Activated CD4-positive, alpha-beta memory T cell treated with anti-CD3 and anti-CD28 coated beads for 36 hours (primary cell): Measurements from ENCODE around the gene AAGAB. TPM values are rescaled to one million over a fixed set of nuclear protein-coding genes. Genes with fewer than 3 reads are reported as not detected.
"Not testable (repeated sequence)": the region's sequence is repeated elsewhere in the genome, so short reads cannot be mapped to it uniquely, and the experiment has no call there.

Source experiments
- CTCF ChIA-PET: fragments of 350-600 bp; sonication (Branson Sonifier 250); formaldehyde crosslinking; loops from one replicate; lab custom pipeline; 2021; ENCODE audit warnings: antibody characterized with exemption, inconsistent platforms; lab: Charles Lee
- POLR2A ChIA-PET: fragments of 350-600 bp; sonication (Branson Sonifier 250); formaldehyde crosslinking; loops from one replicate; lab custom pipeline; 2021; ENCODE audit warnings: antibody characterized with exemption; lab: Charles Lee
- DNase-seq: peaks from one replicate; pipeline ENCODE4 v3.0.0-alpha.2; 2020
- H3K27ac Mint-ChIP-seq: one replicate; pipeline ENCODE4 v1.8.0; 2021; ENCODE audit warnings: mixed read lengths
- H3K27me3 Mint-ChIP-seq: one replicate; pipeline ENCODE4 v1.8.0; 2021; ENCODE audit warnings: mixed read lengths
- H3K36me3 Mint-ChIP-seq: one replicate; pipeline ENCODE4 v1.8.0; 2021; ENCODE audit warnings: mixed read lengths
- H3K4me1 Mint-ChIP-seq: one replicate; pipeline ENCODE4 v1.8.0; 2021; ENCODE audit warnings: low read depth, mixed read lengths
- H3K4me3 Mint-ChIP-seq: one replicate; pipeline ENCODE4 v1.8.0; 2021; ENCODE audit warnings: mild to moderate bottlenecking, mixed read lengths
- H3K9me3 Mint-ChIP-seq: one replicate; pipeline ENCODE4 v1.8.0; 2021; ENCODE audit warnings: mixed read lengths
- intact Hi-C: fragments of 100-400 bp; cut with micrococcal nuclease; formaldehyde crosslinking; loops from one replicate; pipeline ENCODE4 v1.15.1; 2023
- total RNA-seq, 2 experiments: library from RNA; stranded (reverse); gene quantifications; one replicate each; pipeline ENCODE4 v1.2.3, GENCODE V29; 2021

The AAGAB gene
- total RNA-seq, 2 experiments from 2014 or later = 52.3 to 57.0 TPM

DNA sequence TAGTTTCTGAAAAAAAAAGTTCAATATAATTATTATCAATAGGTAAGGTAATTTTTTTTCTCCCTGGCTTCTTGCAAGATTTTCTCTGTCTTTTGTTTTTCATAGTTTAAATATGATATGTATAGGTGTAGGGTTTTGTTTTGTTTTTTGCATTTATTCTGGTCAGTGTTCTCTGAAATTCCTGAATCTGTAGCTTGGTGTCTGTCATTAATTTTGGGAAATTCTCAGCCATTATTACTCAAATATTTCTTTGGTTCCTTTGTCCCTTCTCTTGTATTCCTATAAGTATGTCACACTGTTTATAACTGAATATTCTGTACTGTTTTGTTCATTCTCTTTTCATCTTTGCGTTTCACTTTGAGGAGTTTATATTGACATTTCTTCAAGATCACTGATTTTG lies 22.2 kb upstream of the AAGAB start:
- CTCF ChIA-PET = no interaction called here
- Mint-ChIP-seq H3K4me3 (no peak overlapping the region), H3K36me3 (peaks cover 6% of the 10 kb centered on the region), H3K9me3 (peaks cover 14% of the 10 kb centered on the region), H3K4me1 (no peaks in the 10 kb centered on the region), H3K27ac (no peak overlapping the region), H3K27me3 (no peaks in the 10 kb centered on the region)
- DNase-seq = no peak
- intact Hi-C loops = no loop called here
- POLR2A ChIA-PET = no interaction called here

DNA sequence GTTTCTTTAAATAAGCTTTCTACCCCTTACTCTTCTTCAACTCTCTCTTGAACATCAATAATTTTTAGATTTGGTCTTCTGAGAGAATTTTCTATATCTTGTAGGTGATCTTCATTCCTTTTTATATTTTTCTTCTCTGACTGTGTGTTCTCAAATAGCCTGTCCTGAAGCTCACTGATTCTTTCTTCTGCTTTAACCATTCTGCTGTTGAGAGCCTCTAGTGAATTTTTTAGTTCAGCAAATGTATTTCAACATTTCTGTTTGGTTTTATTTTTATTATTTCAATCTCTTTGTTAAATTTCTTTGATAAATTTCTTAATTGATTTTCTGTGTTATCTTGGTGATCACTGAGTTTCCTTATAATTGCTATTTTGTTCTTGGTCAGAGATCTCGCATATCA lies 19.8 kb upstream of the AAGAB start:
- ChIA-PET POLR2A (no interaction called here), CTCF (no interaction called here)
- Mint-ChIP-seq H3K27me3 (no peaks in the 10 kb centered on the region), H3K9me3 (peaks cover 14% of the 10 kb centered on the region), H3K4me1 (no peaks in the 10 kb centered on the region), H3K27ac (no peak overlapping the region), H3K36me3 (peaks cover 6% of the 10 kb centered on the region), H3K4me3 (no peak overlapping the region)
- DNase-seq = no peak
- intact Hi-C loops = no loop called here

DNA sequence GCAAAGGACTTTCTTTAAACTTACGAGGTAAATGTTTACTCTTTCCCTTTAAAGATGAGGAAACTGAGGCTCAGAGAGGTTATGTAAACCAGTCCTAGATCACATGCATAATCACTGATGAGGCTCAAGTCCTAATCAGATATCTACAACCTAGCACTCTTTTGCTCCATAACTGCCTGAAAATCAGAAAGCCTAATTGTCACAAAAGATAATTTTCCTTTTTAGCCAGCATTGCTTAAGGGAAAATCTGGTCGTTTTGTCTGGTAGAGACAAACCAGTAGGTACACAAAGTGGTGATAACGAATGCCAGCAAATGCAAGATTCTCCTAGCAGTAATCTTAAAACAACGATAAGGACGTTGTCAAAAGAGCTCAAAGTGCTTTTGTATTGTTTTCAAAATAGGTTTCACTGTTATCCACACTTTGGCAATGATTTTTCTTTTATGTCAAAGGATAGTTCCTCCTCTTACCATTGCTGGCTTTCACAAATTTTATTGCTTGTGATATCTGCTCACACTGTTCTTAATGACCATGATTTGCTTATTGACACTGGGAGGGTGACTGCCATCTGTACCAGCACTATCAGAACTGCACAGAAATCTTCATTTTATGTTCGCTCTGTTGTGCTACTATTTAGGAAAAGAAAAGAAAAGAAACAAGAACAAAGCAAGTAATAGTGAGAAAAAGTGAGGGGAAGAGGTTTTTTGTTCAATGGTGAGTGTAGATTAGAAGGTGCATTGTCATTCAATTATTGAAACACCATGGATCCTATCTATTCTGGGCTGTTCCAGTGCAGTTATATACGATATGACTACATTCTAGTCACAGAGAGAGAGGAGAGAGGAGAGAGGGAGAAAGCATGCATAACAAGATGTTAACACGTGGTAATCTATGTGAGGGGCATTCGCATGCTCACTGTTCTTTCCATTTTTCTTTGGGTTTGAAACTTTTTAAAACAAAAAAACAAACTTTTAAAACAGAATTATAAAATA lies 13.8 kb upstream of the AAGAB start:
- H3K9me3 Mint-ChIP-seq = no peaks in the 10 kb centered on the region
- intact Hi-C loops = no loop called here
- CTCF ChIA-PET = no interaction called here
- no peaks in the 10 kb centered on the region for H3K36me3 Mint-ChIP-seq
- H3K27me3 Mint-ChIP-seq = peaks cover 2% of the 10 kb centered on the region
- DNase-seq = no peak
- POLR2A ChIA-PET = no interaction called here
- peaks cover 4% of the 10 kb centered on the region for H3K4me1 Mint-ChIP-seq
- no peak overlapping the region for H3K27ac Mint-ChIP-seq
- no peak overlapping the region for H3K4me3 Mint-ChIP-seq

DNA sequence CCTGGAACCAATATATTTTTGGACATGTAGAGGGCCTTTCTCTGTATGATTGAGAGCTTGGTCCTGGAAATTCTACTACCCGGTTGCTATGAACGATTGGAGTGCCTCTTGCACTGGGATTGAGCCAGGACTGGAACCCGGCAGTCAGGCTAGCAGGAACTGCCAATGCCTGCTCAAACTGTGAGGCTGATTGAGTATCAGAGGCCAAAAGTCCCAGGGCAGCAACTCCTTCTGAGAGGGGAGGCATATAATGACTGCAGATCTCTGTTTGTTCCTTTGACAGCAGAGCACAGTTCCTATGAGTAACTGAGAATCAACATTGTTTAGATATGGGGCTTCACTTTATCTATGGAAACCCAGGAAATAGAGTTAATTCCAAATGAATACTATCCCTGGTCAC lies 13.0 kb upstream of the AAGAB start:
- Mint-ChIP-seq H3K9me3 (no peaks in the 10 kb centered on the region), H3K36me3 (no peaks in the 10 kb centered on the region), H3K27ac (no peak overlapping the region), H3K4me3 (no peak overlapping the region), H3K4me1 (peaks cover 4% of the 10 kb centered on the region), H3K27me3 (peaks cover 2% of the 10 kb centered on the region)
- DNase-seq = no peak
- intact Hi-C loops = no loop called here
- ChIA-PET CTCF (no interaction called here), POLR2A (no interaction called here)

DNA sequence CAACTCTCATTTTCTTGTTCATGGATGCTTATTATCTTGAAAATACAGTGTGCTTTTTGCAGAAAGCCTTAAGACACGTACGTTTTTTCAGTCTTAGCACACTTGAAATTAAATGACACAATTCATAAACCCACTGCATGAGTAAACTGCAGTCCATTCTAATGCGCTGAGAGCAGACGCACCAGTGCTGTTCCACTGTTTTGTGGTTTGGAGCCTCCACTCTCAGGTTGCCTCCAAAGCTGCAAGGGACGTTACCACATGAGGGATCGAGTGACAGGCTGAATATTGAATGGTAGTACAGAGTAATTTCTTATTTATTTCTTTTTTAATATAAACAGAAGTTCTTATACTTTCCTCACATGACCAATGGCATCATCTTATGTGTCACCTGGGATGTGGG lies 12.4 kb upstream of the AAGAB start:
- no peak for DNase-seq
- POLR2A ChIA-PET = no interaction called here
- H3K36me3 Mint-ChIP-seq = no peaks in the 10 kb centered on the region
- H3K4me1 Mint-ChIP-seq = peaks cover 4% of the 10 kb centered on the region
- H3K27ac Mint-ChIP-seq = no peak overlapping the region
- no peaks in the 10 kb centered on the region for H3K9me3 Mint-ChIP-seq
- peaks cover 2% of the 10 kb centered on the region for H3K27me3 Mint-ChIP-seq
- H3K4me3 Mint-ChIP-seq = no peak overlapping the region
- CTCF ChIA-PET = no interaction called here
- intact Hi-C loops = no loop called here

DNA sequence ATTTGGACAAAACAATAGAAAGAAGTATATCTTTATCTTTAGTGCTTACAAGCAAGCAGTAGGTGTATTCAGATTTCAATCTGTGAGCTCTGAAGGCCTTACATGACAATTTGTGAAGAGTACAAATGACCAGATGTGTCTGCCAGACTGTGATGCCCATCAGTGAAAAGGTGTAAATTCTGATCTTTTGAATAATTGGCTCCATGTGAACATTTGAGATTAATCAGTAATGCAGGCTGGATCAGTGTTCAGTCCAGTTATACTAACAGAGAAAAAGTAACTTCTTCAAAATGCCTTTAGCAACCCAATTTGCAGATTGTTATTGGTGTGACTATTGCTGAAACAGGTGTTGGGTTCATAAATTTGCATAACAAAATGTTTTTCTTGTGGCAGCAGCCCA lies 5.3 kb upstream of the AAGAB start:
- DNase-seq = no peak
- POLR2A ChIA-PET = no interaction called here
- Mint-ChIP-seq H3K27ac (no peak overlapping the region), H3K9me3 (no peaks in the 10 kb centered on the region), H3K4me3 (no peak overlapping the region), H3K27me3 (no peaks in the 10 kb centered on the region), H3K4me1 (peaks cover 7% of the 10 kb centered on the region), H3K36me3 (no peaks in the 10 kb centered on the region)
- CTCF ChIA-PET = interaction anchor here (1.4 kb wide), 1 partner anchor 20 kb away, joined by 4 read pairs; no protein-coding TSS in a partner anchor
- intact Hi-C loops = no loop called here

DNA sequence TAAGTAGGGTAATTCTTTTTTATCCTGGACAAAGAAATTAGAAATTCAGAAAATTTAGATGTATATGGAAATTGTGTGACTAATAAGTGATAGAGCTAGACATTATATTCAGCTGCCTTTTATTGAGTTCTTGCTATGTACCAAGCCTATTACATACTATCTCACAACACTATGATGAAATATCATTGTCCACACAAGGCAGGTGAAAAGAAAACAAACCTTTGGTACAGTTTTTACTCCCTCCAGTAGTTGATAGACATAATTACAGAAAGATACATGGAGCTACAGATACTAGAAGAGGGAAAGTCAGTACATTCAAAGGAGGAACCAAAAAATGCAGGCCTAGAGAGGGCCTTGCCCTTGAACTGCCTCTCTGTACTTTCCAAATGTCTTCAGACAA lies 4.9 kb upstream of the AAGAB start:
- Mint-ChIP-seq H3K4me1 (peaks cover 9% of the 10 kb centered on the region), H3K27ac (no peak overlapping the region), H3K4me3 (no peak overlapping the region), H3K36me3 (no peaks in the 10 kb centered on the region), H3K9me3 (no peaks in the 10 kb centered on the region), H3K27me3 (no peaks in the 10 kb centered on the region)
- ChIA-PET CTCF (interaction anchor here (1.4 kb wide), 1 partner anchor 19 kb away, joined by 4 read pairs; no protein-coding TSS in a partner anchor), POLR2A (no interaction called here)
- intact Hi-C loops = no loop called here
- no peak for DNase-seq

DNA sequence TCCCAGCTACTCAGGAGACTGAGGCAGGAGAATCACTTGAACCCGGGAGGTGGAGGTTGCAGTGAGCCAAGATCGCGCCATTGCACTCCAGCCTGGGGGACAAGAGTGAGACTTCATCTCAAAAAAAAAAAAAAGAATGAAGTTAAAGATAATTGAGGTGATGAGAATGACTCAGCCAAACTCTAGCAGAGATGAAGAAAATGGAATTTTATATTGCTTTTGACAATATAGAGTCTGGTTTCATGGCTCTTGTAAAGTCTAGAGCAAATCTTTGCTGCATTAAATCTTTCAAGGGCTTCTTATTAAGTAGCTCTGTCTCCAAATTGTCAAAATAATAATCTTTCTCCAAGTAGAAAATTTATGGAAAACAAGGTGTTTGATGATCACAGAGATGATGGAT lies 4.0 kb upstream of the AAGAB start:
- CTCF ChIA-PET, H3K27ac Mint-ChIP-seq, H3K9me3 Mint-ChIP-seq, H3K36me3 Mint-ChIP-seq, H3K4me3 Mint-ChIP-seq, POLR2A ChIA-PET, H3K27me3 Mint-ChIP-seq, intact Hi-C loops, H3K4me1 Mint-ChIP-seq, DNase-seq: not testable (repeated sequence)

DNA sequence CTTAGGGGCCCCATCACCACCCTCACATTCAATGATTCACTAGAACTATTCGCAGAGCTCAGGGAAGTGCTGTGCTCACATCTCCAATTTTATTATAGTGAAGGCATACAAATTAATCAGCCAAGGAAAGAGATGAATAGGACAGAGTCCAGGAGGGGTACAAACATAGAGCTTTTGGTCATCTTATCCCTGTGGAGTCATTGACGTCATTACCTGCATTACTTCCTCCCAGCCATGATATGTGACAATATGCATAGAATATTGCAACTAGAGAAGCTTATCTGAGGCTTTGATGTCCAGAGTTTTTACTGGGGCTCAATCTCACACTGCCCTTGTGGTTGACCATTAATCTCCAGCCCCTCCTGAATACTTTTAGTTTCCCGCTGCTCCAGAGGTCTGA lies 1.6 kb upstream of the AAGAB start:
- H3K4me3 Mint-ChIP-seq = peak overlapping the region; percentile 30
- no peak overlapping the region for H3K27ac Mint-ChIP-seq
- no peaks in the 10 kb centered on the region for H3K27me3 Mint-ChIP-seq
- H3K4me1 Mint-ChIP-seq = peaks cover 29% of the 10 kb centered on the region
- no peaks in the 10 kb centered on the region for H3K36me3 Mint-ChIP-seq
- POLR2A ChIA-PET = no interaction called here
- CTCF ChIA-PET = interaction anchor here (1.1 kb wide), 2 partner anchors 25 to 48 kb away, joined by 3 to 4 read pairs; no protein-coding TSS in a partner anchor
- H3K9me3 Mint-ChIP-seq = no peaks in the 10 kb centered on the region
- no peak for DNase-seq
- intact Hi-C loops = no loop called here

DNA sequence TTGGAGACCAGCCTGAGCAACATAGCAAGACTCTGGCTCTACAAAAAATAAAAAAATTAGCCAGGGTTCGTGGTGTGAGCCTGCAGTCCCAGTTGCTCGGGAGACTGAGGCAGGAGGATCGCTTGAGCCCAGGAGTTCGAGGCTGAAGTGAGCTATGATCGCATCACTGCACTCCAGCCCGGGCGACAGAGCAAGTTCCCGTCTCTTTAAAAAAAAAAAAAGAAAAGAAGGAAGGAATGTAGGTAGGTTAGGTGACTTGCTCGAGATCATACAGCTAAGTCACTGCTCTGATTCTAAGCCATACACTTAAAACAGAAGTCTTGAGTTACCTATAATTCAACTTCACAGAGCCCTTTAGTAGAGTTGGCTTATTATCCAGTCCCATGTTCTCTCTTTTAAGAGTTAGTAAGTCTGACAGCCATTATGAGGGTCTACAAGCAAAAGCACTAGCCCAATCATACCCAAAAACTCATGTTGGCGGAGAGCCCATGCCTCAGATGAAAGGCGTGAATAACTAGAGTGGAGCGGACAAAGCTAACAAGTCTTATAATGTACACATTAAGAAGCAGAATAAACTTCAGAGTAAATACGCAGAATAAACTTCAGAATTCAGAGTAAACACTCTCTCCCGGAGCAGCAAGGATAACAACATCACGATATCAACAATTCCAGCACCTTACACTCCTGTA lies 768 bp downstream of the AAGAB start:
- ChIA-PET CTCF (interaction anchor here (1.7 kb wide), 2 partner anchors 13 to 308 kb away, joined by 8 to 11 read pairs; no protein-coding TSS in a partner anchor), POLR2A (interaction anchor here (0.7 to 1.8 kb wide), 4 partner anchors 13 to 155 kb away, joined by 3 to 14 read pairs (median 6); no protein-coding TSS in a partner anchor)
- Mint-ChIP-seq H3K4me1 (peaks cover 44% of the 10 kb centered on the region), H3K9me3 (no peaks in the 10 kb centered on the region), H3K27me3 (no peaks in the 10 kb centered on the region), H3K36me3 (peaks cover 2% of the 10 kb centered on the region), H3K4me3 (peak overlapping the region; percentile 99), H3K27ac (peak overlapping the region; percentile 97)
- intact Hi-C loops = loop anchor here (1.0 kb wide), 3 partner anchors 12 to 103 kb away; no protein-coding TSS in a partner anchor
- DNase-seq = no peak

DNA sequence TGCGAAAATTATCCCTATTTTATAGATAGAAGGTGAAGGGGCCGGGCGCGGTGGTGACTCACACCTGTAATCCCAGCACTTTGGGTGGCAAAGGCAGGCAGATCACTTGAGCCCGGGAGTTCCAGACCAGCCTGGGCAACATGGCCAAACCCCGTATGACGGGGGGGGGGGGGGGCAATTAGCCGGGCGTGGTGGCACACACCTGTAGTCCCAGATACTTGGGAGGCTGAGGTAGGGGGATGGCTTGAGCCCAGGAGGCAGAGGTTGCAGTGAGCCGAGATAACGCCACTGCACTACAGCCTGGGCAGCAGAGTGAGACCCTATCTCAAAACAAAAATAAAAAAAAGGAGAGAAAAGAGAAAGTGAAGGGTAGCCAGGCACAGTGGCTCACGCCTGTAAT lies 1.4 kb downstream of the AAGAB start:
- peaks cover 50% of the 10 kb centered on the region for H3K4me1 Mint-ChIP-seq

DNA sequence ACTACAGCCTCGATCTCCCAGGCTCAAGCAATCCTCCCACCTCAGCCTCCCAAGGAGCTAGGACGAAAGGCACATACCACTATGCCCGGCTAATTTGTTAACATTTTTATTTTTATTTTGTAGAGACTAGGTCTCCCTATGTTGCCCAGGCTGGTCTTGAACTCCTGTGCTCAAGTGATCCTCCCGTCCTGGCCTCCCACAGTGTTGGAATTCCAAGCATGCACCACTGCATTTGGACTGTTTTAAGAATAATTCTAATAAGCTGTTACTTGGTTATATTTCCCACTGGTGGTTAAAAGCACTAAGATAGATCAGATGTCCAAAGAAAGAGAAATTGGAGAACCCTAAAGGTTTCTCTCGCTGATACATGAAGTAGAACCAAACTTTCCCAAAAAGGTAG lies 3.1 kb downstream of the AAGAB start:
- ChIA-PET CTCF (interaction anchor here (1.0 kb wide), 1 partner anchor 11 kb away, joined by 3 read pairs; no protein-coding TSS in a partner anchor), POLR2A (no interaction called here)
- Mint-ChIP-seq H3K27me3 (no peaks in the 10 kb centered on the region), H3K27ac (no peak overlapping the region), H3K4me1 (peaks cover 64% of the 10 kb centered on the region), H3K9me3 (peaks cover 7% of the 10 kb centered on the region), H3K36me3 (peaks cover 14% of the 10 kb centered on the region), H3K4me3 (no peak overlapping the region)
- intact Hi-C loops = no loop called here
- no peak for DNase-seq

More for the DNA sequence above, 1.4 kb downstream of the AAGAB start:
- Mint-ChIP-seq H3K27me3 (no peaks in the 10 kb centered on the region), H3K9me3 (no peaks in the 10 kb centered on the region), H3K27ac (peak overlapping the region; percentile 97), H3K4me3 (peak overlapping the region; percentile 99), H3K36me3 (peaks cover 2% of the 10 kb centered on the region)
- POLR2A ChIA-PET = interaction anchor here (1.8 kb wide), 2 partner anchors 12 to 152 kb away, joined by 6 to 14 read pairs; no protein-coding TSS in a partner anchor
- CTCF ChIA-PET = interaction anchor here (1.7 kb wide), 2 partner anchors 12 to 307 kb away, joined by 8 to 11 read pairs; no protein-coding TSS in a partner anchor
- intact Hi-C loops = no loop called here
- no peak for DNase-seq
